ENCODE data around the gene HELQ.
A peak's percentile ranks its signal among the peaks of the same experiment; 100 is the strongest.

HELQ gene

GRCh38 chr4:83490876-83491450 is 35.3 kb upstream of the HELQ start:
- peak; percentile 78 for TF ChIP-seq CTCF (IDR thresholded peaks at IDR 0.05; ENCODE audit: low read depth, low read length, poor library complexity, severe bottlenecking)
- no peak for TF ChIP-seq EZH2phosphoT487 (IDR thresholded peaks at IDR 0.05; ENCODE audit: borderline replicate concordance, low read length)
- H3K4me1 ChIP-seq (ENCODE audit: control insufficient read depth, low read length) = no peaks in the 10 kb centered on the region

GRCh38 chr4:83489711-83490326 is 34.2 kb upstream of the HELQ start:
- peaks cover 6% of the 10 kb centered on the region for H3K4me1 ChIP-seq (ENCODE audit: control insufficient read depth, low read length)
- no peak overlapping the region for H3K4me2 ChIP-seq (ENCODE audit: low read length)
- no peaks in the 10 kb centered on the region for H3K36me3 ChIP-seq (ENCODE audit: control insufficient read depth, low read length)
- TF ChIP-seq CTCF (IDR thresholded peaks at IDR 0.05; ENCODE audit: low read depth, low read length, poor library complexity, severe bottlenecking) (no peak), EZH2phosphoT487 (IDR thresholded peaks at IDR 0.05; ENCODE audit: borderline replicate concordance, low read length) (no peak)
- no peak overlapping the region for H3K4me3 ChIP-seq (ENCODE audit: low read length)
- H4K20me1 ChIP-seq (ENCODE audit: control insufficient read depth, insufficient read depth, low read depth, low read length) = no peaks in the 10 kb centered on the region
- H3K27me3 ChIP-seq (ENCODE audit: control insufficient read depth, low read length) = no peaks in the 10 kb centered on the region
- H3K27ac ChIP-seq (ENCODE audit: low read depth, low read length) = no peak overlapping the region
- H3K9me3 ChIP-seq (ENCODE audit: control insufficient read depth, insufficient read depth, low read length) = no peaks in the 10 kb centered on the region
- H3K79me2 ChIP-seq (ENCODE audit: control insufficient read depth, low read length) = no peaks in the 10 kb centered on the region
- no peaks in the 10 kb centered on the region; the same call in 1 of the 2 replicates for H3F3A ChIP-seq (ENCODE audit: control insufficient read depth, insufficient read depth)
- no peaks in the 10 kb centered on the region for H3K9me2 ChIP-seq (replicated peaks; ENCODE audit: control insufficient read depth, low read length)

More at GRCh38 chr4:83490876-83491450, 35.3 kb upstream of the HELQ start:
- Histone ChIP-seq H3F3A (ENCODE audit: control insufficient read depth, insufficient read depth) (no peaks in the 10 kb centered on the region; the same call in 1 of the 2 replicates), H3K9me3 (ENCODE audit: control insufficient read depth, insufficient read depth, low read length) (no peaks in the 10 kb centered on the region), H3K79me2 (ENCODE audit: control insufficient read depth, low read length) (no peaks in the 10 kb centered on the region), H3K27me3 (ENCODE audit: control insufficient read depth, low read length) (no peaks in the 10 kb centered on the region), H3K36me3 (ENCODE audit: control insufficient read depth, low read length) (no peaks in the 10 kb centered on the region), H3K4me3 (ENCODE audit: low read length) (no peak overlapping the region), H3K9me2 (replicated peaks; ENCODE audit: control insufficient read depth, low read length) (no peaks in the 10 kb centered on the region), H3K4me2 (ENCODE audit: low read length) (no peak overlapping the region), H3K27ac (ENCODE audit: low read depth, low read length) (no peak overlapping the region), H4K20me1 (ENCODE audit: control insufficient read depth, insufficient read depth, low read depth, low read length) (no peaks in the 10 kb centered on the region)

- no peaks in the 10 kb centered on the region for H4K20me1 ChIP-seq (ENCODE audit: control insufficient read depth, insufficient read depth, low read depth, low read length)
- H3K9me3 ChIP-seq (ENCODE audit: control insufficient read depth, insufficient read depth, low read length) = no peaks in the 10 kb centered on the region
- H3K27me3 ChIP-seq (ENCODE audit: control insufficient read depth, low read length) = no peaks in the 10 kb centered on the region
- no peaks in the 10 kb centered on the region for H3K9me2 ChIP-seq (replicated peaks; ENCODE audit: control insufficient read depth, low read length)
- H3K4me1 ChIP-seq (ENCODE audit: control insufficient read depth, low read length) = peaks cover 26% of the 10 kb centered on the region
- no peak overlapping the region for H3K27ac ChIP-seq (ENCODE audit: low read depth, low read length)
- H3K4me3 ChIP-seq (ENCODE audit: low read length) = no peak overlapping the region
- no peak overlapping the region for H3K4me2 ChIP-seq (ENCODE audit: low read length)
- H3K36me3 ChIP-seq (ENCODE audit: control insufficient read depth, low read length) = peaks cover 17% of the 10 kb centered on the region
- peaks cover 3% of the 10 kb centered on the region for H3F3A ChIP-seq (ENCODE audit: control insufficient read depth, insufficient read depth)
- TF ChIP-seq EZH2phosphoT487 (IDR thresholded peaks at IDR 0.05; ENCODE audit: borderline replicate concordance, low read length) (no peak), CTCF (IDR thresholded peaks at IDR 0.05; ENCODE audit: low read depth, low read length, poor library complexity, severe bottlenecking) (no peak)
- H3K79me2 ChIP-seq (ENCODE audit: control insufficient read depth, low read length) = peaks cover 21% of the 10 kb centered on the region
Measured at GRCh38 chr4:83486457-83487129, 31.0 kb upstream of the HELQ start.
